KMS-11 (cell line): Measurements from ENCODE around the gene CBS.

Experiments used
- H2AFZ ChIP-seq: fragments of 200-600 bp; sonication (generic); 2 replicates; pipeline ENCODE4 v1.6.1; 2016; ENCODE audit warnings: antibody characterized with exemption, mixed run types, low read depth
- H3K27ac ChIP-seq: fragments of 200-600 bp; sonication (generic); 2 replicates; pipeline ENCODE4 v1.6.1; 2016; ENCODE audit warnings: mild to moderate bottlenecking, mixed run types
- H3K27me3 ChIP-seq: fragments of 200-600 bp; sonication (generic); 2 replicates; pipeline ENCODE4 v1.6.1; 2017; ENCODE audit warnings: mild to moderate bottlenecking, low read depth, mixed run types, moderate library complexity; ENCODE audit not compliant: insufficient read depth
- H3K36me3 ChIP-seq: fragments of 200-600 bp; sonication (generic); 2 replicates; pipeline ENCODE4 v1.6.1; 2017; ENCODE audit warnings: mild to moderate bottlenecking, mixed run types; ENCODE audit not compliant: insufficient read depth
- H3K4me1 ChIP-seq: fragments of 200-600 bp; sonication (generic); 2 replicates; pipeline ENCODE4 v1.6.1; 2016; ENCODE audit warnings: mild to moderate bottlenecking, low read depth, mixed run types; ENCODE audit not compliant: poor library complexity, severe bottlenecking
- H3K4me2 ChIP-seq: fragments of 200-600 bp; sonication (generic); 2 replicates; pipeline ENCODE4 v1.7.0; 2016; ENCODE audit warnings: mild to moderate bottlenecking, mixed run types
- H3K4me3 ChIP-seq: fragments of 200-600 bp; sonication (generic); IDR thresholded peaks from 2 replicates; pipeline ENCODE4 v1.6.1; 2017; ENCODE audit warnings: low read depth, low read length, mixed read lengths; ENCODE audit not compliant: insufficient read depth
- H3K79me2 ChIP-seq: fragments of 200-600 bp; sonication (generic); 2 replicates; pipeline ENCODE4 v1.6.1; 2016; ENCODE audit warnings: low read depth, mixed run types; ENCODE audit not compliant: insufficient read depth
- H3K9ac ChIP-seq: fragments of 200-600 bp; sonication (generic); 2 replicates; pipeline ENCODE4 v1.6.1; 2016; ENCODE audit warnings: mild to moderate bottlenecking, mixed run types
- H4K20me1 ChIP-seq: fragments of 200-600 bp; sonication (generic); 2 replicates; pipeline ENCODE4 v1.6.1; 2016; ENCODE audit warnings: mild to moderate bottlenecking, mixed run types; ENCODE audit not compliant: insufficient read depth
- TF ChIP-seq, protein P1 (sequence below): fragments of 200-600 bp; sonication (generic); conservative IDR thresholded peaks from 2 replicates; pipeline ENCODE4 v1.6.1; 2017; ENCODE audit warnings: low read depth, mild to moderate bottlenecking, antibody characterized with exemption, low read length, moderate library complexity, mixed read lengths

Gene CBS

DNA sequence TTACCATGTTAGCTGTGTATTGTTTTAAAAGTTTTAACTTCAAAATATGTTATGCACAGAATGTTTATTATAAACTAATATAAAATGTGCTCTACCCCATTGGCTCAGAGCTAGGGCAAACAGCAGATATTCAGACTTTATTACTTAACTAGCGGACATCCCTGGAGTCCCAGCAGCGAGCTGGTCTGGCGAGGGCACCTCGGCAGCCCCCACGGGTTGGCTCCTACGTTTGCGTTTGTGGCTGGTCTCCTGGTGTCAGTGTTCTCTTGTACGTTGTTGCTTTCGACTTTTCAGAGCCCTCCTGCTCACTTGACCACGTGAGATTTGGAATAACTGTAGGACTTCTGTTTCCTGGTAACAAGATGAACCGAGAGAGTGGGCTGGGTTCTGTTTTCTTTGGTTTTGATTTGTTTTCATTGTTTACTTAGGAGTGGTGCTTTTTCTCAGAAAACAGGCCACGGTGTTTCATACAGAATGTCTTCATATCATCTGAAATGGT is 44.5 kb downstream of the CBS start:
- H3K4me2 ChIP-seq = no peak overlapping the region
- no peaks in the 10 kb centered on the region for H3K27me3 ChIP-seq
- H3K36me3 ChIP-seq = no peaks in the 10 kb centered on the region
- H3K9ac ChIP-seq = no peak overlapping the region
- H3K4me1 ChIP-seq = no peaks in the 10 kb centered on the region
- no peaks in the 10 kb centered on the region; the same call in 1 of the 2 replicates for H4K20me1 ChIP-seq
- TF ChIP-seq, protein P1, sequence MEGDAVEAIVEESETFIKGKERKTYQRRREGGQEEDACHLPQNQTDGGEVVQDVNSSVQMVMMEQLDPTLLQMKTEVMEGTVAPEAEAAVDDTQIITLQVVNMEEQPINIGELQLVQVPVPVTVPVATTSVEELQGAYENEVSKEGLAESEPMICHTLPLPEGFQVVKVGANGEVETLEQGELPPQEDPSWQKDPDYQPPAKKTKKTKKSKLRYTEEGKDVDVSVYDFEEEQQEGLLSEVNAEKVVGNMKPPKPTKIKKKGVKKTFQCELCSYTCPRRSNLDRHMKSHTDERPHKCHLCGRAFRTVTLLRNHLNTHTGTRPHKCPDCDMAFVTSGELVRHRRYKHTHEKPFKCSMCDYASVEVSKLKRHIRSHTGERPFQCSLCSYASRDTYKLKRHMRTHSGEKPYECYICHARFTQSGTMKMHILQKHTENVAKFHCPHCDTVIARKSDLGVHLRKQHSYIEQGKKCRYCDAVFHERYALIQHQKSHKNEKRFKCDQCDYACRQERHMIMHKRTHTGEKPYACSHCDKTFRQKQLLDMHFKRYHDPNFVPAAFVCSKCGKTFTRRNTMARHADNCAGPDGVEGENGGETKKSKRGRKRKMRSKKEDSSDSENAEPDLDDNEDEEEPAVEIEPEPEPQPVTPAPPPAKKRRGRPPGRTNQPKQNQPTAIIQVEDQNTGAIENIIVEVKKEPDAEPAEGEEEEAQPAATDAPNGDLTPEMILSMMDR = no peak
- H3K4me3 ChIP-seq = no peak overlapping the region
- no peak overlapping the region for H2AFZ ChIP-seq
- H3K27ac ChIP-seq = no peak overlapping the region
- H3K79me2 ChIP-seq = no peaks in the 10 kb centered on the region

DNA sequence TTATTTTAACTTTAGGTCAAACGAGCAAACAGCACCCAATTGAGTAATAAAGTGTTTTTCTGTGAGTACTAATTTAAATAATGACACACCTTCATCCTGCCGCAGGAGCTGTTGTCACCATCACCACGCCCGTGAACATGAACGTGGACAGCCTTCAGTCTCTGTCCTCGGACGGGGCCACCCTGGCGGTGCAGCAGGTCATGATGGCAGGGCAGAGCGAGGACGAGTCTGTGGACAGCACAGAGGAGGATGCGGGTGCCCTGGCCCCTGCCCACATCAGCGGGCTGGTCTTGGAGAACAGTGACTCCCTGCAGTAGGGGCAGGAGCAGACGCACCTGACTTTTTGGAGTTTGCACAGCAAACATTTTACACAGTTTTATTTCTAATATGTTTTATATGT is 45.9 kb downstream of the CBS start:
- no peak overlapping the region for H3K27ac ChIP-seq
- H3K4me1 ChIP-seq = no peaks in the 10 kb centered on the region
- H3K27me3 ChIP-seq = no peaks in the 10 kb centered on the region
- H3K4me3 ChIP-seq = no peak overlapping the region
- H4K20me1 ChIP-seq = no peaks in the 10 kb centered on the region; the same call in 1 of the 2 replicates
- H3K79me2 ChIP-seq = no peaks in the 10 kb centered on the region
- TF ChIP-seq, protein P1 = no peak
- H3K4me2 ChIP-seq = no peak overlapping the region
- H3K36me3 ChIP-seq = no peaks in the 10 kb centered on the region
- H3K9ac ChIP-seq = no peak overlapping the region
- H2AFZ ChIP-seq = no peak overlapping the region

DNA sequence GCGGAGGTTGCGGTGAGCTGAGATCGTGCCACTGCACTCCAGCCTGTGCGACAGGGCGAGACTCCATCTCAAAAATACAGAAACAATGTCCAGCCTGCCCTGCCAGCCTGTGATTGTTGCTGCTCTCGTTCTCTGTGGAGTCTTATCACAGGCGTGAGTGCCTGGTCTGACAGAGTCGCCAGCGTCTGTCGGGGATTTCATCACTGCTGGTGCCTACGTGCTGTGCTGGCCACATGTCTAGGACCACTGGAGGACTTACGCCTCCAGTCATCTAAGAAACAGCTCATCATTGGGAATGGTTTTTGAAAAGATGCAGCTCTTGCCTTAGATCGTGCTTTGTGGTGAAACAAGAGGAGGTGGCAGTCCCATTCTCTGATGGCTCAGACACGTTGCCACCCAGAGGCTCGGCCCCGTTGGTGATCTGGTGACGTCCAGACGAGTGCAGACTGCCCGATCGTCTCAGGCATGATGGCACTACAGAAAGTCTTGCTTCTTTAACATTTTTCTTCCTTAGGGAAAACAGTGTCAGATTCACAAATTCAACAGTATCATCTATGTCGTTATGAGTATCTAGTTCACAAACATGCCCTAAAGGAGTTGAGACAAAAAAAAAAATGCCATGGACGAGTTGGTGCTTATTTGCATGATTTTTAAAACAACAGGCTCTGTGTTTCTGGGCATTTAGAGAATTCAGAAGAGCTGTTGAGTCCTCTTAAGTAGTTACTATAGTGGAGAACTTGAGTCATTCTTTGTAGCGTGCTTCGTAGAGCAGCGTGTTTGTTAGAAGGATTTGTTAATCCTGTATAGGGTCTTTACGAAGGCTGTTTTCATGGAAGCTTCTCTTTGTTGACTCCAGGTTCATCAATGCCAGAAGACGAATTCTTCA is 47.5 kb downstream of the CBS start:
- Histone ChIP-seq H3K4me2 (no peak overlapping the region), H3K27ac (no peak overlapping the region), H4K20me1 (no peaks in the 10 kb centered on the region; the same call in 1 of the 2 replicates), H3K9ac (no peak overlapping the region), H3K4me3 (no peak overlapping the region), H3K36me3 (no peaks in the 10 kb centered on the region), H3K4me1 (no peaks in the 10 kb centered on the region), H3K27me3 (no peaks in the 10 kb centered on the region), H3K79me2 (no peaks in the 10 kb centered on the region), H2AFZ (no peak overlapping the region)
- TF ChIP-seq, protein P1 = no peak

DNA sequence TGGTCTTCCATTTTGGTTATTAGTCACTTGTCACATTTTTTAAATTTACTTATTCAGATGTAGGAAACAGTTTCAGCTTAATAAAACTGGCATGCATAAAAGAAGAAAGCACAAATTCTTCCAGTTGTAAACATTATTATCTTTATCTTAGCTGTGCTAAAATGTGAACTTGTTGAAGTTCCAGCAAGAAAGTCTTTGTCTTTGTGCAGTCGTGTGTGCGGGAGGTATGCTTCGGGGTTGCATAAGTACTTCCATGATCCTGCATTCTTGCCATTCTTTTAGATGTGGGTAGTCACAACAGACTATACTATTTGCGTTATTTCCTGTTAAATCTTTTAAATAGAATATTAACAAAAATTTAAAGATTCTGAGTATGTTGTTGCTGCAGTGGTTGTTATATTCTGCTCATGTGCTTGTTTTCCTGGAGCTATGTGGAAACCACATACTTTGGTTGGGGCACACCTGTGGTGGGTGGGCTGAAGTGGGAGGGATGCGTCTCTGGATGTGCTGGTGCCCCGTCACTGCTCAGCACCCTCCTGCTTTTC is 49.9 kb downstream of the CBS start:
- H3K4me3 ChIP-seq = no peak overlapping the region
- no peaks in the 10 kb centered on the region for H3K4me1 ChIP-seq
- no peak overlapping the region for H3K9ac ChIP-seq
- no peaks in the 10 kb centered on the region; the same call in 1 of the 2 replicates for H4K20me1 ChIP-seq
- H3K36me3 ChIP-seq = no peaks in the 10 kb centered on the region
- H3K4me2 ChIP-seq = no peak overlapping the region
- H2AFZ ChIP-seq = no peak overlapping the region
- H3K79me2 ChIP-seq = no peaks in the 10 kb centered on the region
- no peak overlapping the region for H3K27ac ChIP-seq
- no peaks in the 10 kb centered on the region for H3K27me3 ChIP-seq
- TF ChIP-seq, protein P1 = no peak
